Skeletal muscle tissue (tissue), 4 donors: ENCODE data around the gene SYCN. TPM values are rescaled to one million over a fixed set of nuclear protein-coding genes. Genes with fewer than 3 reads are reported as not detected.

Source experiments
- H3K27ac ChIP-seq: one replicate; pipeline ENCODE4 v1.7.0; 2013; ENCODE audit warnings: mild to moderate bottlenecking, low read depth, low read length, inconsistent platforms
- H3K27me3 ChIP-seq, 3 donors: one replicate each; pipeline ENCODE4 v1.7.0; 2013; ENCODE audit warnings: low read length in 3 of 3; ENCODE audit not compliant: control insufficient read depth in 3 of 3, insufficient read depth in 3 of 3
- H3K36me3 ChIP-seq, 3 donors: one replicate each; pipeline ENCODE4 v1.7.0; 2013; ENCODE audit warnings: low read length in 3 of 3; ENCODE audit not compliant: control insufficient read depth in 3 of 3, insufficient read depth in 3 of 3
- H3K4me1 ChIP-seq, 3 donors: one replicate each; pipeline ENCODE4 v1.7.0; 2013; ENCODE audit warnings: low read length in 3 of 3, mild to moderate bottlenecking in 3 of 3; ENCODE audit not compliant: control insufficient read depth in 3 of 3, insufficient read depth in 3 of 3
- H3K4me3 ChIP-seq, 3 donors: one replicate each; pipeline ENCODE4 v1.7.0; 2013; ENCODE audit warnings: low read length in 3 of 3
- H3K9ac ChIP-seq, 3 donors: one replicate each; pipeline ENCODE4 v1.7.0; 2013; ENCODE audit warnings: low read length in 3 of 3, mild to moderate bottlenecking in 3 of 3, moderate library complexity in 2 of 3, low read depth in 1 of 3
- H3K9me3 ChIP-seq, 3 donors: one replicate each; pipeline ENCODE4 v1.7.0; 2013; ENCODE audit warnings: low read length in 3 of 3; ENCODE audit not compliant: control insufficient read depth in 3 of 3
- total RNA-seq: library from RNA; depleted of rRNA; stranded (reverse); fragments of >200 nt; gene quantifications from one replicate; pipeline ENCODE4 v1.2.3, GENCODE V29; 2014
- donor health status: Osteomylitis.

The SYCN gene
- total RNA-seq, 1 donor from 2014 or later = not detected

- Histone ChIP-seq H3K9me3 (no peaks in the 10 kb centered on the region), H3K27me3 (no peaks in the 10 kb centered on the region), H3K4me3 (no peak overlapping the region), H3K4me1 (no peaks in the 10 kb centered on the region), H3K9ac (no peak overlapping the region), H3K27ac (no peak overlapping the region), H3K36me3 (peaks cover 13 to 18% (median 16%) of the 10 kb centered on the region in 3 donors)
Observed at GRCh38 chr19:39174558-39175544, 29.2 kb downstream of the SYCN start.

DNA sequence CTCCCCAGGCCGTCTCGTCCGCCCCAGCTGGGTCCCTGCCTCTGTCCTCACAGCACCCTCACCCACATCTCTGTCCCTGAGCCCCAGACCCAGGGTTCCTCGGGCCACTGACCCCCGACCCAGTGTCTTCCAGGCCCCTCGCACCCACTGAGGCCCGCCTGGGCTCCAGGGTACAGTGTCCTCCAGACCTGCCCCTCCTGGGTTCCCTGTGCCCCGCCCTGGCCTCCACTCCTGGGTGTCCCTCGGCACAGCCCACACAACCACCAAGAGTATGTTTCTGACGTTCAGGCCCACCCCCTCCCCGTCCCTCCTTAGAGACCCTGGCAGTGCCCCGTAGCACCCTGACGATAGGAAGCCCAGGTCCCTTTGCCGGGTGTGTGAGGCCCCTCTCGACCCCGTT is 29.9 kb downstream of the SYCN start:
- no peaks in the 10 kb centered on the region for H3K4me1 ChIP-seq
- H3K36me3 ChIP-seq = peaks cover 14 to 19% (median 16%) of the 10 kb centered on the region in 3 donors
- no peaks in the 10 kb centered on the region for H3K27me3 ChIP-seq

GRCh38 chr19:39173502-39173991 is 30.5 kb downstream of the SYCN start:
- H3K4me1 ChIP-seq = no peaks in the 10 kb centered on the region
- no peaks in the 10 kb centered on the region for H3K27me3 ChIP-seq
- no peak overlapping the region for H3K27ac ChIP-seq
- peaks cover 13 to 19% (median 14%) of the 10 kb centered on the region in 3 donors for H3K36me3 ChIP-seq
- no peak overlapping the region for H3K4me3 ChIP-seq
- no peaks in the 10 kb centered on the region for H3K9me3 ChIP-seq
- H3K9ac ChIP-seq = no peak overlapping the region

More for the DNA sequence above, 29.9 kb downstream of the SYCN start:
- Histone ChIP-seq H3K9ac (no peak overlapping the region), H3K4me3 (no peak overlapping the region), H3K9me3 (no peaks in the 10 kb centered on the region), H3K27ac (no peak overlapping the region)

- Histone ChIP-seq H3K9me3 (no peaks in the 10 kb centered on the region), H3K27me3 (no peaks in the 10 kb centered on the region), H3K27ac (no peak overlapping the region), H3K9ac (no peak overlapping the region), H3K36me3 (peaks cover 13 to 19% (median 14%) of the 10 kb centered on the region in 3 donors), H3K4me1 (no peaks in the 10 kb centered on the region), H3K4me3 (no peak overlapping the region)
Observed at GRCh38 chr19:39172700-39173501, 31.2 kb downstream of the SYCN start.

- H3K4me1 ChIP-seq = peaks cover 0 to 3% (median 2%) of the 10 kb centered on the region in 3 donors
- peaks cover 10 to 13% (median 11%) of the 10 kb centered on the region in 3 donors for H3K36me3 ChIP-seq
- H3K27ac ChIP-seq = no peak overlapping the region
- H3K9me3 ChIP-seq = no peaks in the 10 kb centered on the region
- no peak overlapping the region for H3K9ac ChIP-seq
- H3K27me3 ChIP-seq = no peaks in the 10 kb centered on the region
- no peak overlapping the region for H3K4me3 ChIP-seq
Observed at GRCh38 chr19:39171479-39172465, 32.3 kb downstream of the SYCN start.

- H3K9me3 ChIP-seq = no peaks in the 10 kb centered on the region
- peaks cover 6 to 9% (median 8%) of the 10 kb centered on the region in 3 donors for H3K36me3 ChIP-seq
- H3K4me1 ChIP-seq = peaks cover 0 to 5% (median 3%) of the 10 kb centered on the region in 3 donors
- H3K27ac ChIP-seq = no peak overlapping the region
- no peaks in the 10 kb centered on the region for H3K27me3 ChIP-seq
- no peak overlapping the region for H3K9ac ChIP-seq
- H3K4me3 ChIP-seq = no peak overlapping the region
Observed at GRCh38 chr19:39170386-39171231, 33.5 kb downstream of the SYCN start.

DNA sequence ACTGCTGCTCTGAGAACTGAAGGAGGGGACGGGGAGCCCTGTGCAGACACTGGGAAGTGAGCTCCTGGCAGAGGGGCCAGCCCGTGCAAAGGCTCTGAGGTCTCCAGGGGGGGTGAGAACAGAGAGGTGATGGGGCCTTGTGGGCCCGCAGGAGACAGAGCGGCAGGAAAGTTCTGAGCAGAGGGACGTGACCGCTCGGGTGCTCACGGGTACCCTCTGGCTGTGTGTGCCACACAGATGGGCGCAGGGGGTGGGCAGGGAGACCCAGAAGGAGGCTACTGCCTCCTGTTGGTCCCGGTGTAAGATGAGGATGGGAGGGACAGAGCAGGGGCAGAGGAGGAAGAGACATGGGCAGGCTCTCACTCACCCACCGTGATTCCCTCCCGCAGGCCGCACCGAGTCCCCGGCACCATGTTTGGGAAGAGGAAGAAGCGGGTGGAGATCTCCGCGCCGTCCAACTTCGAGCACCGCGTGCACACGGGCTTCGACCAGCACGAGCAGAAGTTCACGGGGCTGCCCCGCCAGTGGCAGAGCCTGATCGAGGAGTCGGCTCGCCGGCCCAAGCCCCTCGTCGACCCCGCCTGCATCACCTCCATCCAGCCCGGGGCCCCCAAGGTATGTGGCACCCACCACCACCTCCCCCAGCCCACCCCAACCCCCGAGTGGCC is 34.8 kb downstream of the SYCN start:
- Histone ChIP-seq H3K9ac (no peak overlapping the region), H3K9me3 (no peaks in the 10 kb centered on the region), H3K4me1 (peaks cover 0 to 5% (median 3%) of the 10 kb centered on the region in 3 donors), H3K4me3 (no peak overlapping the region), H3K27me3 (no peaks in the 10 kb centered on the region), H3K36me3 (peaks cover under 1 to 3% (median 3%) of the 10 kb centered on the region in 3 donors), H3K27ac (no peak overlapping the region)
